ENCODE data around the gene BCL2.

Gene BCL2

DNA sequence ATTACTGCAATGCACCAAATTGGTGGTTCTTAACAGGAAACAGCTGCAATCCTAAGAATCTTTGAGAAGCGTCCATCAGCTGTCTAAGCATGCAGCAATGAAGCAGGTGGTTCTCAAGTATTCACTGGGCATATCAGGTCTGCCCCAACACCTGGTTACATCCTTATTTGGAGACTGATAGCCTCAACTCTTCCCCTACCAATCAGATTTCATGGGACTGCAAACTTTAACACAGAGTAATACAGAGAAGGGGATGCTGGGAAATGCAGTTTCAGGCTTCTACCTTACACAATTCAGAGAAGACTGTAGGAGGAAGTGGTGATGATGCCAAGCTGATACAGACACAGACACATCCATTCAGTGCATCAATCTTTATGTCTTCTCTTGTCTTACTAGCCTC is 240.5 kb downstream of the BCL2 start:
- no peak for ATAC-seq
- no peak for TF ChIP-seq RARB (CRISPR knock-in tag; IDR thresholded peaks at IDR 0.05)
- TF ChIP-seq TCF4 (CRISPR knock-in tag; IDR thresholded peaks at IDR 0.05; ENCODE audit: borderline replicate concordance) = no peak
- TF ChIP-seq, protein P1, sequence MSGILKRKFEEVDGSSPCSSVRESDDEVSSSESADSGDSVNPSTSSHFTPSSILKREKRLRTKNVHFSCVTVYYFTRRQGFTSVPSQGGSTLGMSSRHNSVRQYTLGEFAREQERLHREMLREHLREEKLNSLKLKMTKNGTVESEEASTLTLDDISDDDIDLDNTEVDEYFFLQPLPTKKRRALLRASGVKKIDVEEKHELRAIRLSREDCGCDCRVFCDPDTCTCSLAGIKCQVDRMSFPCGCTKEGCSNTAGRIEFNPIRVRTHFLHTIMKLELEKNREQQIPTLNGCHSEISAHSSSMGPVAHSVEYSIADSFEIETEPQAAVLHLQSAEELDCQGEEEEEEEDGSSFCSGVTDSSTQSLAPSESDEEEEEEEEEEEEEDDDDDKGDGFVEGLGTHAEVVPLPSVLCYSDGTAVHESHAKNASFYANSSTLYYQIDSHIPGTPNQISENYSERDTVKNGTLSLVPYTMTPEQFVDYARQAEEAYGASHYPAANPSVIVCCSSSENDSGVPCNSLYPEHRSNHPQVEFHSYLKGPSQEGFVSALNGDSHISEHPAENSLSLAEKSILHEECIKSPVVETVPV (CRISPR knock-in tag; IDR thresholded peaks at IDR 0.05) = no peak
- TF ChIP-seq, protein P2, sequence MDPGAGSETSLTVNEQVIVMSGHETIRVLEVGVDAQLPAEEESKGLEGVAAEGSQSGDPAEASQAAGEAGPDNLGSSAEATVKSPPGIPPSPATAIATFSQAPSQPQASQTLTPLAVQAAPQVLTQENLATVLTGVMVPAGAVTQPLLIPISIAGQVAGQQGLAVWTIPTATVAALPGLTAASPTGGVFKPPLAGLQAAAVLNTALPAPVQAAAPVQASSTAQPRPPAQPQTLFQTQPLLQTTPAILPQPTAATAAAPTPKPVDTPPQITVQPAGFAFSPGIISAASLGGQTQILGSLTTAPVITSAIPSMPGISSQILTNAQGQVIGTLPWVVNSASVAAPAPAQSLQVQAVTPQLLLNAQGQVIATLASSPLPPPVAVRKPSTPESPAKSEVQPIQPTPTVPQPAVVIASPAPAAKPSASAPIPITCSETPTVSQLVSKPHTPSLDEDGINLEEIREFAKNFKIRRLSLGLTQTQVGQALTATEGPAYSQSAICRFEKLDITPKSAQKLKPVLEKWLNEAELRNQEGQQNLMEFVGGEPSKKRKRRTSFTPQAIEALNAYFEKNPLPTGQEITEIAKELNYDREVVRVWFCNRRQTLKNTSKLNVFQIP (CRISPR knock-in tag; IDR thresholded peaks at IDR 0.05; ENCODE audit: borderline replicate concordance, low read depth) = no peak
- no peak for TF ChIP-seq ZFP30 (CRISPR knock-in tag; IDR thresholded peaks at IDR 0.05)
- TF ChIP-seq ISL1 (CRISPR knock-in tag; IDR thresholded peaks at IDR 0.05) = no peak
- TF ChIP-seq ZNF8 (CRISPR knock-in tag; IDR thresholded peaks at IDR 0.05) = no peak
- no peak for TF ChIP-seq BACH2 (CRISPR knock-in tag; IDR thresholded peaks at IDR 0.05; ENCODE audit: borderline replicate concordance)

DNA sequence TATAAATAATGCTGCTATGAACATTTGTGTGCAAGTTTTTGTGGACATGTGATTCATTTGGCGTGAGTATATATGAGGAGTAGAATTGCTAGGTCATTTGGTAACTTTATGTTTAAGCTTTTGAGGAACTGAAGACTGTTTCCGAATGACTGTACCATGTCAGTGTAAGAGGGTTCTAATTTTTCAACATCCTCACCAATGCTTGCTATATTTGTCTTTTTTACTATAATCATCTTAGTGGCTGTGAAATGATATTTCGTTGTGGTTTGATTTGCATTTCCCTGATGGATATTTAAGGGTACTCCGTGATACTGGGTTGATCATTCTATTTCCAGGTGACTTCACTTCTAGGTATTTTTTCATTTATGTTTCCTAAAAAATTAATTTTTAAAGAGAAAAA is 241.1 kb downstream of the BCL2 start:
- TF ChIP-seq TOX (CRISPR knock-in tag; IDR thresholded peaks at IDR 0.05; ENCODE audit: borderline replicate concordance) = no peak
- TF ChIP-seq, protein P3, sequence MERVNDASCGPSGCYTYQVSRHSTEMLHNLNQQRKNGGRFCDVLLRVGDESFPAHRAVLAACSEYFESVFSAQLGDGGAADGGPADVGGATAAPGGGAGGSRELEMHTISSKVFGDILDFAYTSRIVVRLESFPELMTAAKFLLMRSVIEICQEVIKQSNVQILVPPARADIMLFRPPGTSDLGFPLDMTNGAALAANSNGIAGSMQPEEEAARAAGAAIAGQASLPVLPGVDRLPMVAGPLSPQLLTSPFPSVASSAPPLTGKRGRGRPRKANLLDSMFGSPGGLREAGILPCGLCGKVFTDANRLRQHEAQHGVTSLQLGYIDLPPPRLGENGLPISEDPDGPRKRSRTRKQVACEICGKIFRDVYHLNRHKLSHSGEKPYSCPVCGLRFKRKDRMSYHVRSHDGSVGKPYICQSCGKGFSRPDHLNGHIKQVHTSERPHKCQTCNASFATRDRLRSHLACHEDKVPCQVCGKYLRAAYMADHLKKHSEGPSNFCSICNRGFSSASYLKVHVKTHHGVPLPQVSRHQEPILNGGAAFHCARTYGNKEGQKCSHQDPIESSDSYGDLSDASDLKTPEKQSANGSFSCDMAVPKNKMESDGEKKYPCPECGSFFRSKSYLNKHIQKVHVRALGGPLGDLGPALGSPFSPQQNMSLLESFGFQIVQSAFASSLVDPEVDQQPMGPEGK (CRISPR knock-in tag; IDR thresholded peaks at IDR 0.05; ENCODE audit: borderline replicate concordance) = no peak
- no peak for TF ChIP-seq ESRRG (CRISPR knock-in tag; IDR thresholded peaks at IDR 0.05)
- TF ChIP-seq, protein P4, sequence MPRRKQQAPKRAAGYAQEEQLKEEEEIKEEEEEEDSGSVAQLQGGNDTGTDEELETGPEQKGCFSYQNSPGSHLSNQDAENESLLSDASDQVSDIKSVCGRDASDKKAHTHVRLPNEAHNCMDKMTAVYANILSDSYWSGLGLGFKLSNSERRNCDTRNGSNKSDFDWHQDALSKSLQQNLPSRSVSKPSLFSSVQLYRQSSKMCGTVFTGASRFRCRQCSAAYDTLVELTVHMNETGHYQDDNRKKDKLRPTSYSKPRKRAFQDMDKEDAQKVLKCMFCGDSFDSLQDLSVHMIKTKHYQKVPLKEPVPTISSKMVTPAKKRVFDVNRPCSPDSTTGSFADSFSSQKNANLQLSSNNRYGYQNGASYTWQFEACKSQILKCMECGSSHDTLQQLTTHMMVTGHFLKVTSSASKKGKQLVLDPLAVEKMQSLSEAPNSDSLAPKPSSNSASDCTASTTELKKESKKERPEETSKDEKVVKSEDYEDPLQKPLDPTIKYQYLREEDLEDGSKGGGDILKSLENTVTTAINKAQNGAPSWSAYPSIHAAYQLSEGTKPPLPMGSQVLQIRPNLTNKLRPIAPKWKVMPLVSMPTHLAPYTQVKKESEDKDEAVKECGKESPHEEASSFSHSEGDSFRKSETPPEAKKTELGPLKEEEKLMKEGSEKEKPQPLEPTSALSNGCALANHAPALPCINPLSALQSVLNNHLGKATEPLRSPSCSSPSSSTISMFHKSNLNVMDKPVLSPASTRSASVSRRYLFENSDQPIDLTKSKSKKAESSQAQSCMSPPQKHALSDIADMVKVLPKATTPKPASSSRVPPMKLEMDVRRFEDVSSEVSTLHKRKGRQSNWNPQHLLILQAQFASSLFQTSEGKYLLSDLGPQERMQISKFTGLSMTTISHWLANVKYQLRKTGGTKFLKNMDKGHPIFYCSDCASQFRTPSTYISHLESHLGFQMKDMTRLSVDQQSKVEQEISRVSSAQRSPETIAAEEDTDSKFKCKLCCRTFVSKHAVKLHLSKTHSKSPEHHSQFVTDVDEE (CRISPR knock-in tag; IDR thresholded peaks at IDR 0.05) = no peak
- TF ChIP-seq TCF4 (CRISPR knock-in tag; IDR thresholded peaks at IDR 0.05; ENCODE audit: borderline replicate concordance) = no peak
- TF ChIP-seq PPARA (CRISPR knock-in tag; IDR thresholded peaks at IDR 0.05; ENCODE audit: borderline replicate concordance) = no peak
- TF ChIP-seq ARNTL (CRISPR knock-in tag; IDR thresholded peaks at IDR 0.05; ENCODE audit: borderline replicate concordance, low read depth) = no peak
- TF ChIP-seq OSR1 (CRISPR knock-in tag; IDR thresholded peaks at IDR 0.05) = no peak
- TF ChIP-seq, protein P1 (CRISPR knock-in tag; IDR thresholded peaks at IDR 0.05) = no peak
- TF ChIP-seq ZFP3 (CRISPR knock-in tag; IDR thresholded peaks at IDR 0.05) = no peak
- no peak for TF ChIP-seq ZNF70 (CRISPR knock-in tag; IDR thresholded peaks at IDR 0.05)
- no peak for TF ChIP-seq ZNF565 (CRISPR knock-in tag; conservative IDR thresholded peaks at IDR 0.05; ENCODE audit: low read depth)
- TF ChIP-seq BACH2 (CRISPR knock-in tag; IDR thresholded peaks at IDR 0.05; ENCODE audit: borderline replicate concordance) = no peak
- no peak for TF ChIP-seq ISL1 (CRISPR knock-in tag; IDR thresholded peaks at IDR 0.05)
- TF ChIP-seq, protein P5, sequence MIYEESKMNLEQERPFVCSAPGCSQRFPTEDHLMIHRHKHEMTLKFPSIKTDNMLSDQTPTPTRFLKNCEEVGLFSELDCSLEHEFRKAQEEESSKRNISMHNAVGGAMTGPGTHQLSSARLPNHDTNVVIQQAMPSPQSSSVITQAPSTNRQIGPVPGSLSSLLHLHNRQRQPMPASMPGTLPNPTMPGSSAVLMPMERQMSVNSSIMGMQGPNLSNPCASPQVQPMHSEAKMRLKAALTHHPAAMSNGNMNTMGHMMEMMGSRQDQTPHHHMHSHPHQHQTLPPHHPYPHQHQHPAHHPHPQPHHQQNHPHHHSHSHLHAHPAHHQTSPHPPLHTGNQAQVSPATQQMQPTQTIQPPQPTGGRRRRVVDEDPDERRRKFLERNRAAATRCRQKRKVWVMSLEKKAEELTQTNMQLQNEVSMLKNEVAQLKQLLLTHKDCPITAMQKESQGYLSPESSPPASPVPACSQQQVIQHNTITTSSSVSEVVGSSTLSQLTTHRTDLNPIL (CRISPR knock-in tag; IDR thresholded peaks at IDR 0.05; ENCODE audit: low read depth) = no peak
- TF ChIP-seq GLIS3 (CRISPR knock-in tag; IDR thresholded peaks at IDR 0.05) = no peak
- TF ChIP-seq RARB (CRISPR knock-in tag; IDR thresholded peaks at IDR 0.05) = no peak
- TF ChIP-seq ZC3H10 (CRISPR knock-in tag; IDR thresholded peaks at IDR 0.05) = no peak
- no peak for TF ChIP-seq CSDC2 (CRISPR knock-in tag; IDR thresholded peaks at IDR 0.05)
- TF ChIP-seq SNAI2 (CRISPR knock-in tag; IDR thresholded peaks at IDR 0.05) = no peak
- ATAC-seq = no peak

All from SK-N-SH treated with all-trans-retinoic acid at 6 μM for 48 hours (cell line).